ENCODE measurements around the gene USP32. TPM values are rescaled to one million over a fixed set of nuclear protein-coding genes. Genes with fewer than 3 reads are reported as not detected.

USP32 gene
- total and polyA plus RNA-seq, 10 of the 15 experiments (the other 5 are each of a cell fraction or from before 2014, with no cell fraction given) = 7.8 to 37.3 (median 25.5) TPM

GRCh38 chr17:60167065-60167741, 224.7 kb downstream of the USP32 start (continued):
- no peak for TF ChIP-seq ZNF687 (IDR thresholded peaks at IDR 0.05)
- TF ChIP-seq NFXL1 (IDR thresholded peaks at IDR 0.05; ENCODE audit: borderline replicate concordance) = no peak

- RAD21 ChIA-PET (ENCODE audit: unreplicated experiment) = no interaction called here
- H3K27me3 ChIP-seq (replicated peaks in 1 of 2; ENCODE audit: control insufficient read depth in 2 of 2, insufficient read depth in 2 of 2, low read length in 1 of 2) = no peaks in the 10 kb centered on the region
- H3K9ac ChIP-seq (ENCODE audit: control insufficient read depth, insufficient read depth, low read length) = no peak overlapping the region
- BruUV-seq (replicated peaks) = no TSS peak
- in situ Hi-C loops (cut with MboI) = no loop called here
- no peak overlapping the region for H3K4me2 ChIP-seq (ENCODE audit: control insufficient read depth, insufficient read depth)
- no peak overlapping the region for H3K4me3 ChIP-seq
- FAIRE-seq (no peak), DNase-seq (ENCODE audit: low read depth, low spot score) (no peak), ATAC-seq (peak; percentile 84)
- H3K9me3 ChIP-seq (replicated peaks; ENCODE audit: control insufficient read depth, insufficient read depth, low read length) = no peaks in the 10 kb centered on the region
- peaks cover 3% of the 10 kb centered on the region for H3K4me1 ChIP-seq (ENCODE audit: control insufficient read depth, insufficient read depth, low read length)
- no peaks in the 10 kb centered on the region for H3K36me3 ChIP-seq (ENCODE audit: control insufficient read depth in 2 of 2, insufficient read depth in 2 of 2, low read length in 1 of 2)
- TF ChIP-seq, protein P1, sequence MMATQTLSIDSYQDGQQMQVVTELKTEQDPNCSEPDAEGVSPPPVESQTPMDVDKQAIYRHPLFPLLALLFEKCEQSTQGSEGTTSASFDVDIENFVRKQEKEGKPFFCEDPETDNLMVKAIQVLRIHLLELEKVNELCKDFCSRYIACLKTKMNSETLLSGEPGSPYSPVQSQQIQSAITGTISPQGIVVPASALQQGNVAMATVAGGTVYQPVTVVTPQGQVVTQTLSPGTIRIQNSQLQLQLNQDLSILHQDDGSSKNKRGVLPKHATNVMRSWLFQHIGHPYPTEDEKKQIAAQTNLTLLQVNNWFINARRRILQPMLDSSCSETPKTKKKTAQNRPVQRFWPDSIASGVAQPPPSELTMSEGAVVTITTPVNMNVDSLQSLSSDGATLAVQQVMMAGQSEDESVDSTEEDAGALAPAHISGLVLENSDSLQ (IDR thresholded peaks at IDR 0.05) = peak; percentile 28
- TF ChIP-seq BCLAF1 (IDR thresholded peaks at IDR 0.05) = no peak
- no peak for TF ChIP-seq MEF2B (IDR thresholded peaks at IDR 0.05; ENCODE audit: partially characterized antibody, poor library complexity, severe bottlenecking)
- peak; percentile 56; the same call in 1 of the 2 replicates for TF ChIP-seq NFXL1 (IDR thresholded peaks at IDR 0.05; ENCODE audit: borderline replicate concordance)
- intact Hi-C loops (cut with micrococcal nuclease; ENCODE audit: unreplicated experiment) = no loop called here
- SMC1A ChIA-PET (ENCODE audit: uncharacterized antibody, unreplicated experiment) = interaction anchor here (1.2 kb wide), 1 partner anchor 74 kb away, joined by 3 read pairs; no protein-coding TSS in a partner anchor
- CTCF ChIA-PET = interaction anchor here (1.0 kb wide), 1 partner anchor 13 kb away, joined by 4 read pairs; no protein-coding TSS in a partner anchor
- H3K27ac ChIP-seq (ENCODE audit: control insufficient read depth, insufficient read depth) = no peak overlapping the region
- WGBS (ENCODE audit: insufficient coverage, insufficient replicate concordance, low lambda C conversion rate, missing lambda C conversion rate) = 42% methylated on average over 5 of the region's 5 CpGs
- H4K20me1 ChIP-seq (ENCODE audit: control insufficient read depth, insufficient read depth) = no peaks in the 10 kb centered on the region
- no peak overlapping the region for H2AFZ ChIP-seq (ENCODE audit: control insufficient read depth, low read depth, low read length)
- POLR2A ChIA-PET = no interaction called here
- no peaks in the 10 kb centered on the region for H3K79me2 ChIP-seq (ENCODE audit: control insufficient read depth, insufficient read depth, low read length)
Measured at GRCh38 chr17:60165971-60166370, 226.0 kb downstream of the USP32 start.

Data from GM12878 (cell line).